Limb (tissue), 2 donors: ENCODE data around the gene LSM14B.
"Not testable (repeated sequence)": the region's sequence is repeated elsewhere in the genome, so short reads cannot be mapped to it uniquely, and the experiment has no call there.

Experiments used
- DNase-seq, 2 donors: peaks; one replicate each; pipeline ENCODE4 v3.0.0-alpha.2; 2016; ENCODE audit errors: extremely low spot score in 2 of 2

Gene LSM14B

GRCh38 chr20:62121776-62122653, at the start of gene LSM14B:
TSS of gene LSM14B (plus strand) at chr20:62122475. CDS start at chr20:62122667, 192 bp downstream.
- peak; percentile 97 to 100 for DNase-seq

- DNase-seq, result no peak
Observed at GRCh38 chr20:62073323-62073722, 49.0 kb upstream of the LSM14B start.

DNA sequence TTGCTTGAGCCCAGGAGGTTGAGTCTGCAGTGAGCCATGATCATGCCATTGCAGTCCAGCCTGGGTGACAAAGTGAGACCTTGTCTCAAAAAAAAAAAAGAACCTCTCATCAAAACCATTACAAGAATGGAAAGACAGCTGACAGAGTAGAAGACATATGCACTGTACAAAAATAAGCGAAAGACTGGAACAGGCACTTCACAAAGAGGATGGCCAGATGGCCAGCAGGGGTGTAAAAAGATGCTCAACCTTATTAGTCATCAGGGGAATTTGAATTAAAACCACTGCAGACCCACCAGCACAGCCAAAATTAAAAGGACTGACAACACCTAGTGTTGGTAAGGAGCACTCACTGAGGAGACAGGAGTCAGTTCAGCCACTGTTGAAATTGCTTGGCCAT, 43.1 kb upstream of the LSM14B start:
- no peak for DNase-seq

DNA sequence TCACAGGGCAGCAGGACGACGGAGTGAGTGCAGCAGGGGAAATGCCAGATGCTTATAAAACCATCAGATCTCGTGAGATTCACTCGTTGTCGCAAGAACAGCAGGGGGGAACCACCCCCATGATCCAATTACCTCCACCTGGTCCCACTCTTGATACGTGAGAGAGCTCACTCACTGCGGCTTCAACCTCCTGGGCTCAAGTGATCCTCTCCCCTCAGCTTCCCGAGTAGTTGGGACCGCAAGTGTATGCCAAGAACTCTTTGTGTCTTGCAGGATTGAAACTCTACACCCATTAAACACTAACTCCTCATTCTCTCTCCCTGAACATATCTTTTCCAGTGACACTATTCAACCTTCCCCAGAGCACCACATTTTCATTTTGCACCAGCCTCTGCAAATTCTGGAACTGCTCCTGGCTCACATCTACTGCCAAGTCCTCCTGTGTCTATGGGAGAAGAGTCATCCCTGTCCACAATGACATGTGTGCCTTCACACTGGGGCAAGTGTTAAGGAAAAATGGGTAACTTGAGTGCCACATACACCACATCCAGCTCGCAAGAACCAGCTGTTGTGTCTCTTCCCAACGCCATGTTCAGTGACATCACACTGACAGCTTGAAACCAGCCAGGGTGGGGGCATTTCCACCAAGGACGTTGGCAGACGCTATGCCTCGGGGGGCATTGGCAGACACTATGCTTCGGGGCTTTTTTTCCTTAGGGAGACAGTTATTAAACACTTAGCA, 41.9 kb upstream of the LSM14B start:
- DNase-seq, result no peak

- no peak for DNase-seq
Observed at GRCh38 chr20:62083312-62083711, 39.0 kb upstream of the LSM14B start.

DNA sequence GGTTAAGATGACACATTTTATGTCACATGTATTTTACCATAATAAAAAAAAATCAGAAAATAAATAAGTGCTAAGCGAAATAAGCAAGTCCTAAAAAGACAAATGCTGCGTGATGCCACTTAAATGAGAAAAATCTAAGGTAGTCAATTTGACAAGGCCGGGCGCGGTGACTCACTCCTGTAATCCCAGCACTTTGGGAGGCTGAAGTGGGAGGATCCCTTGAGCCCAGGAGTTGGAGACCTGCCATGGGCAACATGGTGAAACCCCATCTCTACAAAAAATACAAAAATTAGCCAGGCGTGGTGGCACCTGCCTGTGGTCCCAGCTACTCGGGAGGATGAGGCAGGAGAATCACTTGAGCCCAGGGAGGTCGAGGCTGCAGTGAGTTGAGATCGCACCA, 38.1 kb upstream of the LSM14B start:
- not testable (repeated sequence) for DNase-seq

DNA sequence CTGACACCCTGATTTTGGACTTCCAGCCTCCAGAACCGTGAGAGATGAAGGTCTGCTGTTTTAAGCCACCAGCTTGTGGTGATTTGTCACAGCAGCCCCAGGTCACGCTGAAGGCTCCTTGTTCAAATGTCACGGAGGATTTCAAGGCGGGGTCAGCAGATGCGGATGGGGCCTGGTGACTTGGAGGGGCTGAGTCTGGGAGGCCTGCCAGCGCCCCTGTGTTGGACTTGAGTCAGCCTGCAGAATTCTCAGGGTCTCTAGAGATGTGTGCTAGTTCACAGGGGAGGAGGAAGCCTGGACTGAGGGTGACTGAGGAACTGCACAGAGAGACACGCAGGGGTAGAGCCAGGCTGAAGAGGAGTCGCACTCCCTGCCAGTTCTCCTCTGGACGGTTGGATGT, 37.1 kb upstream of the LSM14B start:
- no peak for DNase-seq

GRCh38 chr20:62087227-62087626, 35.0 kb upstream of the LSM14B start:
- DNase-seq, result no peak

GRCh38 chr20:62087632-62088031, 34.6 kb upstream of the LSM14B start:
- DNase-seq, result no peak

DNA sequence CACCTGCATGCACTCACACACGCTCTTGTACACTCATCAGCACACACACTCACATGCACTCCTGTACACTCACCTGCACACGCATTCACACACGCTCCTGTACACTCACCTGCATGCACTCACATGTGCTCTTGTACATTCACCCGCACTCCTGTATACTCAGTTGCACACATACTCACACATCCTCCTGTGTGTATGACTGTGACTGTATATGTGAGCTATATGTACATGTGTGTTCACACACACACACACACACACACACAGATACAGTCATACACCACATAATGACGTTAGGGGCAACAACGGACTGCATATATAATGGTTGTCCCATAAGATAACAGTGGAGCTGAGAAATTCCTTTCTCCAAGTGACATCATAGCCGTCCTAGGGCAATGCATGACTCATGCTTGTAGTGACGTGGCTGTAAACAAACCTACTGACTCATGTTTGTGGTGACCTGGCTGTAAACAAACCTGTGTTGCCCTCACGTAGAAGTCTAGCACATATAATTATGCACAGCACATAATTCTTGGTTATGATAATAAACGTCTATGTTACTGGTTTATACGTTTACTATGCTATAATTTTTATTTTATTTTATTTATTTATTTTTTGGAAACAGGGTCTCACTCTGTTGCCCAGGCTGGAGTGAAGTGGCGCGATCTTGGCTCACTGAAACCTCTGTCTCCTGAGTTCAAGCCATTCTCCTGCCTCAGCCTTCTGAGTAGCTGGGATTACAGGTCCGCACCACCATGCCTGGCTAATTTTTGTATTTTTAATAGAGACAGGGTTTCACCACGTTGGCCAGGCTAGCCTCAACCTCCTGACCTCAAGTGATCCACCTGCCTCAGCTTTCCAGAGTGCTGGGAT, 33.8 kb upstream of the LSM14B start:
- DNase-seq, result no peak

DNA sequence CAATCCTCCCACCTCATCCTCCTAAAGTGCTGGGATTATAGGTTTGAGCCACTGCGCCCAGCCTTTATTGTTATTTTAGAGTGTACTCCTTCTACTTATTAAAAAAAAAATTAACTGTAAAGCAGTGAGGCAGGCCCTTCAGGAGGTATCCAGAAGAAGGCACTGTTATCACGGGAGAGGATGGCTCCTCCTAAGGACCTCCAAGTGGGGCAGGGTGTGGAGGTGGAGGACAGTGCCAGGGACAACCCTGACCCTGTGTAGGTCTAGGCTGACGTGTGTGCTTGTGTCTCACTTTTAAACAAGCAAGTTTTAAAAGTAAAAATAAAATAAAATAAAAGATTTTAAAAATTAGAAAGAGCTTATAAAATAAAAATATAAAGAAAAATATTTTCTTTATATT, 32.9 kb upstream of the LSM14B start:
- no peak for DNase-seq

- DNase-seq, result no peak
Observed at GRCh38 chr20:62096421-62097380, 25.6 kb upstream of the LSM14B start.

DNA sequence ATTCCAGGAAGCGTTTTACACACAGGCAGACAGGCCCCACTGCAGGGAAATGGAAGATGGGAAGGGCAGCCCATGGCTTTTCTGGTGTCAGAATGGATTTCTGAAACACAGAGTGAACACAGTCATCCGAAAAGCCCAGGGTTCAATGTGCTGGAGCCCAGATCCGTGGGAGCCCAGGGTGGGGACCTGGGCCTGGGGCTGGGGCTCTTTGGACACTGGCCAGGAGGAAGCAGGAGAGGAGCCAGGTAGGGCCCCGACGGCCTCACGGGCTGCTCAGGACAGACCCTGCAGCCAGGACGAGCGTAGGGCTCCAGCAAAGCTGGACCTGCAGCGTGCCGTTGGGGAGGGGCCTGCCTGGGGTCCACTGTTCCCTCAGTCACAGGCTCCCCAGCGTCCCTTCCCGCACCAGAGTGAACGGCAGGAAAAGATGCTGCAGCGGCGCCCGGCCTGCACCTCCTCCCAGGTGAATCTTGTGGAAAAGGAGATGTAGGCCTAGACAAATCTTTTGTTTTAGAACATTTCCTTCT, 24.3 kb upstream of the LSM14B start:
- no peak for DNase-seq

DNA sequence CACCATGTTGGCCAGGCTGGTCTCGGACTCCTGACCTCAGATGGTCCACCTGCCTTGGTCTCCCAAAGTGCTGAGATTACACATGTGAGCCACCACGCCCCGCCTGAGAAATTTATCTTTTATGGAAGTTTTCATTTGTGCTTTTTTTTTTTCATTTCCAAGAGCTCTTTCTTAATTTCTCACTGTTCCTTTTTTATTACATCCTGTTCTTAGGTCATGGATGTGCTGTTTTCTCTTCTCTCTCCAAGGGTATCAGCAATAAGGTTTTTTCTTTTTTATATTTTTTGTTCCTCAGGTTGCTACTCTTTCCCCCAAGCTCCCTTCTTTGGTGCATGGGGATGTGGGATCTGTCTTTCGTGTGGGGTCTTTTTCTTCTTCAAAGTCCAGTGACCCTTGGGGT, 21.2 kb upstream of the LSM14B start:
- no peak for DNase-seq

- no peak for DNase-seq
Observed at GRCh38 chr20:62103508-62104233, 18.6 kb upstream of the LSM14B start.

DNA sequence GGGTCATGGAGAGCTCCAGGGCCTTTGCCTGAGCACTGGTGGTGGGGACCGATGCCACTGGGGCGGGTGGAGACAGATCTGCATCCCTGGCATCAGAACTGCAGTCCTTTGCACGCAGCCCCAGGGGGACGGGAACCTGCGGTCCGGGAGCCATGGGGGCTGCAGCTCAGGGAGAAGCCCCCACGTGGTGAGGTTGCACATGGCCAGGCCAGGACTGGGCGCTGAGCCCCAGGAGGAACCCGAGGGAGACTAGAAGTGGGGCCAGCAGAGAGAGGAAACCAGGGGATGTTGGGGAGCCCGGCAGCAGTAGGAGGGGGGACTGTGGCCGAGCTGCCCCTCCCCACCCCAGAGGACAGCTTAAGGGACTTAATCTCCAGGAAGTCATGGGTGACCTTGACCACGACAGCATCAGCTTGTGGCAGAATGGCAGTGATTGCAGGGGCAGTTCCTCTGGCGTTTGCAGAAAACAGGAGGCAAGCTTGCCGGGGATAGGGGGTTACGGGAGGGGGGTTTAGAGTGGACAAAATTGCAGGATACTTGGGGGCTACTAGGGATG, 18.0 kb upstream of the LSM14B start:
- DNase-seq, result no peak

- no peak for DNase-seq
Observed at GRCh38 chr20:62104791-62105345, 17.4 kb upstream of the LSM14B start.

- DNase-seq, result no peak
Observed at GRCh38 chr20:62105592-62105991, 16.7 kb upstream of the LSM14B start.

DNA sequence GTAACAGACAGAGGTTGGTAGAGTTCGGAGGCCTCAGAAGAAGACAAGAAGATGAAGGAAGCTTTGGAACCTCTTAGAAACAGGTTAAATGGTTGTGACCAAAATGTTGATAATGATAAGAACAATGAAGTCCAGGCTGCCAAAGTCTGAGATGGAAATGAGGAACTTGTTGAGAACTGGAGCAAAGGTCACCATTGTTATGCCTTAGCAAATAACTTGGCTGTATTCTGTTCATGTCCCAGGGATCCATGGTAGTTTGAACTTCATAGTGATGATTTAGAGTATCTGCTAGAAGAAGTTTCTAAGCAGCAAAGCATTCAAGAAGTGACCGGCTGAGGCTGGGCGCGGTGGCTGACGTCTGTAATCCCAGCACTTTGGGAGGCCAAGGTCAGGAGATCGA, 11.1 kb upstream of the LSM14B start:
- DNase-seq, result no peak
